BE2C (cell line): ENCODE measurements around the gene TENM4.

Source experiments
- DNase-seq: peaks from one replicate; pipeline ENCODE4 v3.0.0-alpha.2; 2020
- H3K27me3 ChIP-seq: fragments of 250-450 bp; sonication (Bioruptor Pico); 2 replicates; pipeline ENCODE4 v1.5.1; 2020; ENCODE audit warnings: mild to moderate bottlenecking
- H3K36me3 ChIP-seq: fragments of 250-450 bp; sonication (Bioruptor Pico); 2 replicates; pipeline ENCODE4 v1.5.1; 2020; ENCODE audit warnings: mild to moderate bottlenecking
- H3K4me1 ChIP-seq: fragments of 250-450 bp; sonication (Bioruptor Pico); 2 replicates; pipeline ENCODE4 v1.5.1; 2020
- H3K4me3 ChIP-seq: 2 replicates; pipeline ENCODE4 v1.5.1; 2011; ENCODE audit warnings: low read depth, low read length
- H3K9me3 ChIP-seq: fragments of 250-450 bp; sonication (Bioruptor Pico); 2 replicates; pipeline ENCODE4 v1.5.1; 2020
- TF ChIP-seq, protein P1 (sequence below): IDR thresholded peaks from 2 replicates; pipeline ENCODE4 v1.5.1; 2012; ENCODE audit warnings: mild to moderate bottlenecking, low read depth, low read length

The TENM4 gene

DNA sequence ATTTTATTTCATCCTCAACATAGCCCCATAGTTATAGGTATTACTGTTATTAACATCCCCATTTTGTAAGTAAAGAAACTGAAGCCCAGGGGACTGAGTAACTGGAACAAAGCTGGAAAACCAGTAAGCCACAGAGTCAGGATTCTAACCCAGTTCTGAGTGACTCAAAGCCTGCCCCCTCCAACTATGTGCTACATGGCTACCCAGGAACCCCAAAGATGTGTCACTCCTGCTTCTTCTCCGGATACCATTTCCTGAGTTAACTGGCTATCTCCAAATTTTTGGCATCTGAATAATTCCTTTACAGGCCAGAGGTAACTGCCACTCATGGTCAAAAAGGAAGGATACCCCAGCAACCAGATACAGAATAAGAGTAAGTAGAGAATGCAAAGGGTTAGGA is 43.6 kb downstream of the TENM4 start:
- Histone ChIP-seq H3K4me3 (no peak overlapping the region), H3K4me1 (peaks cover 23% of the 10 kb centered on the region), H3K9me3 (no peaks in the 10 kb centered on the region), H3K36me3 (no peaks in the 10 kb centered on the region), H3K27me3 (no peaks in the 10 kb centered on the region)
- DNase-seq, result no peak
- TF ChIP-seq, protein P1, sequence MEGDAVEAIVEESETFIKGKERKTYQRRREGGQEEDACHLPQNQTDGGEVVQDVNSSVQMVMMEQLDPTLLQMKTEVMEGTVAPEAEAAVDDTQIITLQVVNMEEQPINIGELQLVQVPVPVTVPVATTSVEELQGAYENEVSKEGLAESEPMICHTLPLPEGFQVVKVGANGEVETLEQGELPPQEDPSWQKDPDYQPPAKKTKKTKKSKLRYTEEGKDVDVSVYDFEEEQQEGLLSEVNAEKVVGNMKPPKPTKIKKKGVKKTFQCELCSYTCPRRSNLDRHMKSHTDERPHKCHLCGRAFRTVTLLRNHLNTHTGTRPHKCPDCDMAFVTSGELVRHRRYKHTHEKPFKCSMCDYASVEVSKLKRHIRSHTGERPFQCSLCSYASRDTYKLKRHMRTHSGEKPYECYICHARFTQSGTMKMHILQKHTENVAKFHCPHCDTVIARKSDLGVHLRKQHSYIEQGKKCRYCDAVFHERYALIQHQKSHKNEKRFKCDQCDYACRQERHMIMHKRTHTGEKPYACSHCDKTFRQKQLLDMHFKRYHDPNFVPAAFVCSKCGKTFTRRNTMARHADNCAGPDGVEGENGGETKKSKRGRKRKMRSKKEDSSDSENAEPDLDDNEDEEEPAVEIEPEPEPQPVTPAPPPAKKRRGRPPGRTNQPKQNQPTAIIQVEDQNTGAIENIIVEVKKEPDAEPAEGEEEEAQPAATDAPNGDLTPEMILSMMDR, result no peak

DNA sequence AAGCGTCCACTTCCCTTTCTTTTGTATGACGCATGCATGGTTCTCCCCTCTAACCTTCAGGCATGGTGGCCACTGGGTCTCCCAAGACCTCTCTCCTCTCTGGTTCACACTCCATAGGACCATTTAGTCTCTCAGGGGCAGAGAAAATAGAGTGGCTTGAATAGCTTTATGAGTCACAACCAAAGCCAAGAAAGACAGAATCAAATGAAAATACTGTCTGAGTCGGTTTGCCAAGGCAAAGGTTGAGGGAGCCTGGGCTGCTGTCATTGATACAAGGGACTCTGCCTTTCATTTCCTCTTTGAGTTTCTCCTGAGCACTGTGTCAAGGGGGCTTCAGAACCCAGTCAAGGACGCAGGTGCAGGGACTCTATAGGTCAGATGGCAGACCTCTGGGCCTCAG is 44.2 kb downstream of the TENM4 start:
- no peaks in the 10 kb centered on the region for H3K9me3 ChIP-seq
- TF ChIP-seq, protein P1, result no peak
- DNase-seq, result no peak
- no peaks in the 10 kb centered on the region for H3K36me3 ChIP-seq
- no peaks in the 10 kb centered on the region for H3K27me3 ChIP-seq
- H3K4me1 ChIP-seq, result peaks cover 23% of the 10 kb centered on the region
- H3K4me3 ChIP-seq, result no peak overlapping the region

DNA sequence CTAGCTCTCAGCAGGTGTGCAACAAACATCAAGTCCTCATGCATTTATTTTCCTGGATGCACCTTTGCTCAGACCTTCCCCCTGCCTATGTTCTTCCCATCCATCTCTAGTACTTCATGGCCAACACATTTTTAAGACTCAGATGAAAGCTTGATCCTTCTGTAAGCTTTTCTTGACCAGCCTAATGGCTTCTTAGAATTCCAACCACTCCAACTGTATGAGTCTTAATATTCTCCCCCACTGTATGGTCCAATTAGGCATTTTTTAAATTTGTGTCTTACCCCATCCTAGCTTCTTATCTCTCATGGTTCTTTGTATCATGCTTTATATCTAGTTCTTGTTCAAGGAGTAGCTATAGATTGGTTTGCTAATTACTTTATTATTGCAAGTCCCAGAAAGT is 44.8 kb downstream of the TENM4 start:
- Histone ChIP-seq H3K27me3 (no peaks in the 10 kb centered on the region), H3K4me1 (peaks cover 23% of the 10 kb centered on the region), H3K9me3 (no peaks in the 10 kb centered on the region), H3K4me3 (no peak overlapping the region), H3K36me3 (no peaks in the 10 kb centered on the region)
- TF ChIP-seq, protein P1, result no peak
- no peak for DNase-seq

DNA sequence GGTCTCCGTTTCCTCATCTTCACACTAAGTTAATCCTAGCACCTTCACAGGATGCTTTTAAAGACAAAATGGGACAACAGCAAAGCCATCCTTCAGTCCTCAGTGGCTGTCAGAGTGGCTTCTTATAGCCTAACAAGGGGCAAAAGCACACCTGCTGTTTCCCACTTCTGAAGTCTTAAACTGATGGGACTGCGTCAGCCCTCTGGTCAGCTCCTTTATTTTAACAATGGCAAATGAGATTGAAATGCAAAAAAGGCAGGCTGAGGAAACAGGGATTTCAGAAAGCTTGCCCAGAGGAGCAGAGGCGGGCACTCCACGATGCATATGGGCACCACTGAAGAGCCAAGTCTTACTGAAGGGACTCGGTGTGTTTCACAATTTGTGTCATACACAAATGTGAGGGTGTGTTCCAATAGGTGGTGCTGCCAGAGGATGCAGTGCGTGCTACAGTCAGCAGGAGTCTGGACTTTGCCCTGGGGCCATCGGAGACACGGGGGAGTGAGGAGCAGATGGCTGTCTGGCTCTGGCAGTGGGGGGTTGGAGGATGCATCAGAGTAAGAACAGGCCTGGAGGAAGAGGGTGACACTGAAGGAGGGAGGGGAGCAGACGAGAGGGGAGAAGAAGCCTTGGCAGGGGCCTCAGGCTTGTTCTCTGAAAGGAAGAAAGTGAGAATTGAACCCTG is 47.3 kb downstream of the TENM4 start:
- H3K36me3 ChIP-seq, result no peaks in the 10 kb centered on the region
- no peaks in the 10 kb centered on the region for H3K27me3 ChIP-seq
- TF ChIP-seq, protein P1, result peak; percentile 65
- no peak overlapping the region for H3K4me3 ChIP-seq
- peak; percentile 97 for DNase-seq
- no peaks in the 10 kb centered on the region for H3K9me3 ChIP-seq
- H3K4me1 ChIP-seq, result peaks cover 23% of the 10 kb centered on the region

DNA sequence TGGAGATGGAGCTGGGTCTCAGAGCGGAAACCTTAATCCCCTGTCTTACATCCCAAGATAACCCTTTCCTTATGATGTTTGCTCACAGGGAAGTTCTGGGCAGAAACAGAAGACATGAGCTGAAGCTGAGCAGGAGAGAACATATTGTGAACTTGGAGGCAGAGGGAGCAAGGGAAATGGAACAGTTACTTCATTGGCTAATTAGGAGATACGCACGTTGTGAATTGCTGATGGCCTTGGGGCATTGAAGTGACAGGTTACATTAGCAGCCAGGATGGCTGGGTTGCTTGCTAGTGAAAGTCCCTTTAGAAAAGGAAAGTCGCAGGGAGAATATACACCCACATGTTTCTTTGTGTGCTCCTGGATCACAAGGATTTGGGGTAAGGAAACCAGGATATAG is 48.7 kb downstream of the TENM4 start:
- H3K9me3 ChIP-seq, result no peaks in the 10 kb centered on the region
- H3K36me3 ChIP-seq, result no peaks in the 10 kb centered on the region
- H3K4me3 ChIP-seq, result no peak overlapping the region
- no peak for DNase-seq
- TF ChIP-seq, protein P1, result no peak
- no peaks in the 10 kb centered on the region for H3K27me3 ChIP-seq
- H3K4me1 ChIP-seq, result peaks cover 23% of the 10 kb centered on the region

DNA sequence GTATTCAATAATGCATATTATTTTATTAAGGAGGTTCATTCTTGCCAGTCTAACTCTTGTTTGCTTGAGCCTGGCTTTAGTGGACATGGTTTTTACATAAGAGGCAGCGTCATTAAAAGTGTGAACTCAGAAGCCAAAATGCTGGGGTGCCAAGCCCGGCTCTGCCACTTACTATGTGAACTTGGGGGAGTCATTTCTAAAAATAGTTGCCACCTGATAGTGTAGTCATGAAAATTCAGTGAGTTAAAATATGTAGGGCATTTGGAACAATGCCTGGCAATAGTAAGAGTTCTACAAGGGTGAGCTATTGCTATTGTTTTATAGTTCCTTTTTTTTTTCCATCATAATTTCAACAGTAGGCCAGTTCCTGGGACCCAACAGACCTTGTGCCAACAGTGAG is 49.9 kb downstream of the TENM4 start:
- no peak for DNase-seq

More for the DNA sequence above, 49.9 kb downstream of the TENM4 start:
- H3K36me3 ChIP-seq, result no peaks in the 10 kb centered on the region
- H3K9me3 ChIP-seq, result no peaks in the 10 kb centered on the region
- peaks cover 23% of the 10 kb centered on the region for H3K4me1 ChIP-seq
- no peaks in the 10 kb centered on the region for H3K27me3 ChIP-seq
- TF ChIP-seq, protein P1, result no peak
- no peak overlapping the region for H3K4me3 ChIP-seq
